ENCODE results near the gene PLSCR5.

The PLSCR5 gene

GRCh38 chr3:146550070-146550615, 55.0 kb downstream of the PLSCR5 start:
- no peak overlapping the region for H3K4me3 ChIP-seq (ENCODE audit: low read depth, low read length)
- DNase-seq, result no peak
- H3K27me3 ChIP-seq (replicated peaks), result no peaks in the 10 kb centered on the region
- in situ Hi-C loops (cut with HindIII; ENCODE audit: low pct_ligation_motif_present, low sequenced_read_pairs), result no loop called here
- H3K27ac ChIP-seq, result no peak overlapping the region
- TF ChIP-seq CTCF (IDR thresholded peaks at IDR 0.05; ENCODE audit: low read depth, low read length, missing control alignments), result no peak
- H3K36me3 ChIP-seq (replicated peaks), result no peaks in the 10 kb centered on the region

- H3K27ac ChIP-seq, result no peak overlapping the region
- DNase-seq, result no peak
- no peak for TF ChIP-seq CTCF (IDR thresholded peaks at IDR 0.05; ENCODE audit: low read depth, low read length, missing control alignments)
- H3K27me3 ChIP-seq (replicated peaks), result no peaks in the 10 kb centered on the region
- in situ Hi-C loops (cut with HindIII; ENCODE audit: low pct_ligation_motif_present, low sequenced_read_pairs), result no loop called here
- no peak overlapping the region for H3K4me3 ChIP-seq (ENCODE audit: low read depth, low read length)
- no peaks in the 10 kb centered on the region for H3K36me3 ChIP-seq (replicated peaks)
Observed at GRCh38 chr3:146547235-146547835, 57.8 kb downstream of the PLSCR5 start.

GRCh38 chr3:146546366-146546965, 58.7 kb downstream of the PLSCR5 start:
- no peaks in the 10 kb centered on the region for H3K27me3 ChIP-seq (replicated peaks)
- H3K36me3 ChIP-seq (replicated peaks), result no peaks in the 10 kb centered on the region
- in situ Hi-C loops (cut with HindIII; ENCODE audit: low pct_ligation_motif_present, low sequenced_read_pairs), result no loop called here
- H3K27ac ChIP-seq, result no peak overlapping the region
- DNase-seq, result no peak
- no peak for TF ChIP-seq CTCF (IDR thresholded peaks at IDR 0.05; ENCODE audit: low read depth, low read length, missing control alignments)
- no peak overlapping the region for H3K4me3 ChIP-seq (ENCODE audit: low read depth, low read length)

GRCh38 chr3:146544929-146545528, 60.1 kb downstream of the PLSCR5 start:
- in situ Hi-C loops (cut with HindIII; ENCODE audit: low pct_ligation_motif_present, low sequenced_read_pairs), result no loop called here
- no peaks in the 10 kb centered on the region for H3K27me3 ChIP-seq (replicated peaks)
- H3K27ac ChIP-seq, result peak overlapping the region; percentile 80
- DNase-seq, result no peak
- no peaks in the 10 kb centered on the region for H3K36me3 ChIP-seq (replicated peaks)
- H3K4me3 ChIP-seq (ENCODE audit: low read depth, low read length), result peak overlapping the region; percentile 88
- TF ChIP-seq CTCF (IDR thresholded peaks at IDR 0.05; ENCODE audit: low read depth, low read length, missing control alignments), result no peak

GRCh38 chr3:146544002-146544928, 60.9 kb downstream of the PLSCR5 start, which contains the start of gene PLSCR1:
Gene PLSCR1, minus strand, starts transcription at chr3:146544607. Its CDS starts 8,055 bp downstream, at chr3:146536552.
- DNase-seq, result peak; percentile 98
- Histone ChIP-seq H3K27me3 (replicated peaks) (no peaks in the 10 kb centered on the region), H3K27ac (peak within 1 kb of the TSS; percentile 80), H3K4me3 (ENCODE audit: low read depth, low read length) (peak within 1 kb of the TSS; percentile 88), H3K36me3 (replicated peaks) (no peaks in the 10 kb centered on the region)
- TF ChIP-seq CTCF (IDR thresholded peaks at IDR 0.05; ENCODE audit: low read depth, low read length, missing control alignments), result no peak
- in situ Hi-C loops (cut with HindIII; ENCODE audit: low pct_ligation_motif_present, low sequenced_read_pairs), result no loop called here

Data from brain microvascular endothelial cell (primary cell).